ENCODE results near the gene NCAN. TPM values are rescaled to one million over a fixed set of nuclear protein-coding genes. Genes with fewer than 3 reads are reported as not detected.
A peak's percentile ranks its signal among the peaks of the same experiment; 100 is the strongest.
"Not testable (repeated sequence)": the region's sequence is repeated elsewhere in the genome, so short reads cannot be mapped to it uniquely, and the experiment has no call there.

Gene NCAN
- total and polyA plus RNA-seq, 4 donors = 0.06 TPM; not detected in 3

GRCh38 chr19:19171821-19172532 lies 39.8 kb upstream of the NCAN start:
- no peaks in the 10 kb centered on the region for H3K27me3 ChIP-seq (ENCODE audit: control insufficient read depth in 4 of 4, insufficient read depth in 4 of 4, low read length in 3 of 4)
- H3K27ac ChIP-seq (ENCODE audit: low read depth in 1 of 2, low read length in 2 of 2) = no peak overlapping the region
- H3K36me3 ChIP-seq (ENCODE audit: control insufficient read depth in 4 of 4, insufficient read depth in 3 of 4, low read depth in 1 of 4, low read length in 3 of 4) = peaks cover 0 to 4% (median 1%) of the 10 kb centered on the region in 4 donors
- 35% methylated on average over 8 of the region's 8 CpGs for WGBS
- H3K9me3 ChIP-seq (ENCODE audit: control insufficient read depth in 4 of 4, low read length in 3 of 4) = no peaks in the 10 kb centered on the region
- peak; percentile 57 for DNase-seq (ENCODE audit: low spot score)
- peaks cover 0 to 9% (median 0%) of the 10 kb centered on the region in 4 donors for H3K4me1 ChIP-seq (ENCODE audit: control insufficient read depth in 4 of 4, insufficient read depth in 4 of 4, low read length in 3 of 4)
- TF ChIP-seq EGR1 (IDR thresholded peaks at IDR 0.05; ENCODE audit: low read depth in 2 of 2) (no peak), GABPA (IDR thresholded peaks at IDR 0.05 in 1 of 2, conservative IDR thresholded peaks at IDR 0.05 in 1 of 2) (no peak), FOXA1 (IDR thresholded peaks at IDR 0.05) (no peak), RXRA (IDR thresholded peaks at IDR 0.05) (peak in 1 of 2 donors; percentile 36), YY1 (IDR thresholded peaks at IDR 0.05) (no peak), REST (IDR thresholded peaks at IDR 0.05) (no peak), HNF4A (conservative IDR thresholded peaks at IDR 0.05) (no peak), HNF4G (IDR thresholded peaks at IDR 0.05) (no peak), FOXA2 (IDR thresholded peaks at IDR 0.05) (no peak), TAF1 (conservative IDR thresholded peaks at IDR 0.05) (no peak)
- TF ChIP-seq, protein P1, sequence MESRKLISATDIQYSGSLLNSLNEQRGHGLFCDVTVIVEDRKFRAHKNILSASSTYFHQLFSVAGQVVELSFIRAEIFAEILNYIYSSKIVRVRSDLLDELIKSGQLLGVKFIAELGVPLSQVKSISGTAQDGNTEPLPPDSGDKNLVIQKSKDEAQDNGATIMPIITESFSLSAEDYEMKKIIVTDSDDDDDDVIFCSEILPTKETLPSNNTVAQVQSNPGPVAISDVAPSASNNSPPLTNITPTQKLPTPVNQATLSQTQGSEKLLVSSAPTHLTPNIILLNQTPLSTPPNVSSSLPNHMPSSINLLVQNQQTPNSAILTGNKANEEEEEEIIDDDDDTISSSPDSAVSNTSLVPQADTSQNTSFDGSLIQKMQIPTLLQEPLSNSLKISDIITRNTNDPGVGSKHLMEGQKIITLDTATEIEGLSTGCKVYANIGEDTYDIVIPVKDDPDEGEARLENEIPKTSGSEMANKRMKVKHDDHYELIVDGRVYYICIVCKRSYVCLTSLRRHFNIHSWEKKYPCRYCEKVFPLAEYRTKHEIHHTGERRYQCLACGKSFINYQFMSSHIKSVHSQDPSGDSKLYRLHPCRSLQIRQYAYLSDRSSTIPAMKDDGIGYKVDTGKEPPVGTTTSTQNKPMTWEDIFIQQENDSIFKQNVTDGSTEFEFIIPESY (IDR thresholded peaks at IDR 0.05) = no peak
- TF ChIP-seq, protein P2, sequence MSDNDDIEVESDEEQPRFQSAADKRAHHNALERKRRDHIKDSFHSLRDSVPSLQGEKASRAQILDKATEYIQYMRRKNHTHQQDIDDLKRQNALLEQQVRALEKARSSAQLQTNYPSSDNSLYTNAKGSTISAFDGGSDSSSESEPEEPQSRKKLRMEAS (IDR thresholded peaks at IDR 0.05) = no peak
- TF ChIP-seq, protein P3, sequence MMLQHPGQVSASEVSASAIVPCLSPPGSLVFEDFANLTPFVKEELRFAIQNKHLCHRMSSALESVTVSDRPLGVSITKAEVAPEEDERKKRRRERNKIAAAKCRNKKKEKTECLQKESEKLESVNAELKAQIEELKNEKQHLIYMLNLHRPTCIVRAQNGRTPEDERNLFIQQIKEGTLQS (IDR thresholded peaks at IDR 0.05) = peak; percentile 35
- TF ChIP-seq, protein P4, sequence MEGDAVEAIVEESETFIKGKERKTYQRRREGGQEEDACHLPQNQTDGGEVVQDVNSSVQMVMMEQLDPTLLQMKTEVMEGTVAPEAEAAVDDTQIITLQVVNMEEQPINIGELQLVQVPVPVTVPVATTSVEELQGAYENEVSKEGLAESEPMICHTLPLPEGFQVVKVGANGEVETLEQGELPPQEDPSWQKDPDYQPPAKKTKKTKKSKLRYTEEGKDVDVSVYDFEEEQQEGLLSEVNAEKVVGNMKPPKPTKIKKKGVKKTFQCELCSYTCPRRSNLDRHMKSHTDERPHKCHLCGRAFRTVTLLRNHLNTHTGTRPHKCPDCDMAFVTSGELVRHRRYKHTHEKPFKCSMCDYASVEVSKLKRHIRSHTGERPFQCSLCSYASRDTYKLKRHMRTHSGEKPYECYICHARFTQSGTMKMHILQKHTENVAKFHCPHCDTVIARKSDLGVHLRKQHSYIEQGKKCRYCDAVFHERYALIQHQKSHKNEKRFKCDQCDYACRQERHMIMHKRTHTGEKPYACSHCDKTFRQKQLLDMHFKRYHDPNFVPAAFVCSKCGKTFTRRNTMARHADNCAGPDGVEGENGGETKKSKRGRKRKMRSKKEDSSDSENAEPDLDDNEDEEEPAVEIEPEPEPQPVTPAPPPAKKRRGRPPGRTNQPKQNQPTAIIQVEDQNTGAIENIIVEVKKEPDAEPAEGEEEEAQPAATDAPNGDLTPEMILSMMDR (IDR thresholded peaks at IDR 0.05; ENCODE audit: low read depth, low read length, missing input control) = no peak
- H3K9ac ChIP-seq (ENCODE audit: low read depth in 1 of 2, low read length in 2 of 2) = no peak overlapping the region
- no peak overlapping the region for H3K4me3 ChIP-seq (ENCODE audit: low read depth in 1 of 3, low read length in 3 of 3)

DNA sequence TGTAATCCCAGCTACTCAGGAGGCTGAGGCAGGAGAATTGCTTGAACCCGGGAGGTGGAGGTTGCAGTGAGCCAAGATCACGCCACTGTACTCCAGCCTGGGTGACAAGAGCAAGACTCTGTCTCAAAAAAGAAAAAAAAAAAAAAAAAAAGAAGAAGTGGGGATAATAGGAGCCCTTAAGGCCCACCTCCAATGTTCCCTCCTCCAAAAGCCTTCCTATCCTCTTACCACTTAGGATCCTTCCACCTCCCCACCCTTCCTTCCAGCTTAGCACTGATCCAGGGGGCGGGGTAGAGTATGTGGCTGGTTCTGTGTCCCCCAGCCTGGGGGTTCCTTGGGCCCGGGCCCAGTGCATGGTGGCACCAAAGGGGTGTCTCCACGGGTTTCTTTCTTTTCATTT lies 38.5 kb upstream of the NCAN start:
- DNase-seq (ENCODE audit: low spot score); H3K36me3 ChIP-seq (ENCODE audit: control insufficient read depth in 4 of 4, insufficient read depth in 3 of 4, low read depth in 1 of 4, low read length in 3 of 4); H3K9me3 ChIP-seq (ENCODE audit: control insufficient read depth in 4 of 4, low read length in 3 of 4); H3K4me1 ChIP-seq (ENCODE audit: control insufficient read depth in 4 of 4, insufficient read depth in 4 of 4, low read length in 3 of 4); H3K4me3 ChIP-seq (ENCODE audit: low read depth in 1 of 3, low read length in 3 of 3); H3K9ac ChIP-seq (ENCODE audit: low read depth in 1 of 2, low read length in 2 of 2); H3K27me3 ChIP-seq (ENCODE audit: control insufficient read depth in 4 of 4, insufficient read depth in 4 of 4, low read length in 3 of 4); H3K27ac ChIP-seq (ENCODE audit: low read depth in 1 of 2, low read length in 2 of 2): not testable (repeated sequence)
- 93% methylated on average over 5 of the region's 5 CpGs for WGBS

Measured in liver (tissue), 9 donors.